Measurements from ENCODE around the gene ZNRF1. TPM values are rescaled to one million over a fixed set of nuclear protein-coding genes. Genes with fewer than 3 reads are reported as not detected.

ZNRF1 gene
- total and polyA plus RNA-seq, 4 donors: 7.9 to 10.9 (median 9.2) TPM

DNA sequence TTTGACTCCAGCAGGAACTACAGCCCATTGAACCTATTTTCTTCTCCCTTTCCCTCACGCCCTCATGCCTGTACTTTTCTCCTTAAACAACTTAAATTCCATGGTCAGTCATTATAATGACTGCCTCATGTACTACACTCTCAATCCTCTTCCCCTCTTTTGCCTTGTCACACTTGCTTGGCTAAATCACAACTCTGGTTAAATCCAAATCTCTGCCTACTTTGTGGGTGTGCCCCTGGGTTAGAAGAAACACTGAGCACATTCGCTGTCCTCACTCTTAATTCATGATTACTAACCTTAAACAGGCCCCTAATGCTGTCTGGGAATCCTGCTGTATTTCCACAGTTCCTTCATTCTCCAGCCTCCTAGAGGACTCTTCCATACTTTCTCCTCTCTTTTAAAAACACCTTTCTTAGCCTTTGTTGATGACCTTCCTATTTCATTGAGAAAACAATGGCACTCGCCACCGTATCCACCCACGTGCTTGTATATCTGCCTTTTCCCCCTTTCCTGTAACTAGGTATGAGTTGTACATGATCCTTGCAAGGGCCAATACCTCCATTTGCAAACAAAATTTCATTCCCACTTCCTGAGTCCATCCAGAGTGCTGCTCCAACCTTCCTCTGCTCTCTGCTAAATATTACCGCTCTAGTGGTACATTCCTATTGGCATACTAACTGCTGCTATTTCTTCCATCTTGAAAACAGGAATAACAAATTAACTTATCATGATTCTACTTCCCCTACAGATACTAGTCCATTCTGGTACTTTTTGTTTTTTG lies 28.9 kb downstream of the ZNRF1 start:
- H3K4me1 ChIP-seq (ENCODE audit: control insufficient read depth in 4 of 4, insufficient read depth in 4 of 4, low read length in 3 of 4): peaks cover 0 to 2% (median 1%) of the 10 kb centered on the region in 4 donors
- no peaks in the 10 kb centered on the region for H3K9me3 ChIP-seq (ENCODE audit: control insufficient read depth in 4 of 4, low read length in 3 of 4)
- no peak for DNase-seq (ENCODE audit: low spot score)
- 88% methylated on average over 6 of the region's 6 CpGs for WGBS
- no peak overlapping the region for H3K9ac ChIP-seq (ENCODE audit: low read depth in 1 of 2, low read length in 2 of 2)
- H3K27ac ChIP-seq (ENCODE audit: low read depth in 1 of 2, low read length in 2 of 2): no peak overlapping the region
- no peak overlapping the region for H3K4me3 ChIP-seq (ENCODE audit: low read depth in 1 of 3, low read length in 3 of 3)
- TF ChIP-seq, protein P1, sequence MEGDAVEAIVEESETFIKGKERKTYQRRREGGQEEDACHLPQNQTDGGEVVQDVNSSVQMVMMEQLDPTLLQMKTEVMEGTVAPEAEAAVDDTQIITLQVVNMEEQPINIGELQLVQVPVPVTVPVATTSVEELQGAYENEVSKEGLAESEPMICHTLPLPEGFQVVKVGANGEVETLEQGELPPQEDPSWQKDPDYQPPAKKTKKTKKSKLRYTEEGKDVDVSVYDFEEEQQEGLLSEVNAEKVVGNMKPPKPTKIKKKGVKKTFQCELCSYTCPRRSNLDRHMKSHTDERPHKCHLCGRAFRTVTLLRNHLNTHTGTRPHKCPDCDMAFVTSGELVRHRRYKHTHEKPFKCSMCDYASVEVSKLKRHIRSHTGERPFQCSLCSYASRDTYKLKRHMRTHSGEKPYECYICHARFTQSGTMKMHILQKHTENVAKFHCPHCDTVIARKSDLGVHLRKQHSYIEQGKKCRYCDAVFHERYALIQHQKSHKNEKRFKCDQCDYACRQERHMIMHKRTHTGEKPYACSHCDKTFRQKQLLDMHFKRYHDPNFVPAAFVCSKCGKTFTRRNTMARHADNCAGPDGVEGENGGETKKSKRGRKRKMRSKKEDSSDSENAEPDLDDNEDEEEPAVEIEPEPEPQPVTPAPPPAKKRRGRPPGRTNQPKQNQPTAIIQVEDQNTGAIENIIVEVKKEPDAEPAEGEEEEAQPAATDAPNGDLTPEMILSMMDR (IDR thresholded peaks at IDR 0.05; ENCODE audit: low read depth, low read length, missing input control): no peak
- TF ChIP-seq TAF1 (conservative IDR thresholded peaks at IDR 0.05) (no peak), GABPA (IDR thresholded peaks at IDR 0.05 in 1 of 2, conservative IDR thresholded peaks at IDR 0.05 in 1 of 2) (no peak), SP1 (IDR thresholded peaks at IDR 0.05) (no peak), YY1 (IDR thresholded peaks at IDR 0.05) (no peak), HNF4G (IDR thresholded peaks at IDR 0.05) (no peak)
- TF ChIP-seq, protein P2, sequence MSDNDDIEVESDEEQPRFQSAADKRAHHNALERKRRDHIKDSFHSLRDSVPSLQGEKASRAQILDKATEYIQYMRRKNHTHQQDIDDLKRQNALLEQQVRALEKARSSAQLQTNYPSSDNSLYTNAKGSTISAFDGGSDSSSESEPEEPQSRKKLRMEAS (IDR thresholded peaks at IDR 0.05): no peak
- H3K36me3 ChIP-seq (ENCODE audit: control insufficient read depth in 4 of 4, insufficient read depth in 3 of 4, low read depth in 1 of 4, low read length in 3 of 4): no peaks in the 10 kb centered on the region
- H3K27me3 ChIP-seq (ENCODE audit: control insufficient read depth in 4 of 4, insufficient read depth in 4 of 4, low read length in 3 of 4): no peaks in the 10 kb centered on the region

DNA sequence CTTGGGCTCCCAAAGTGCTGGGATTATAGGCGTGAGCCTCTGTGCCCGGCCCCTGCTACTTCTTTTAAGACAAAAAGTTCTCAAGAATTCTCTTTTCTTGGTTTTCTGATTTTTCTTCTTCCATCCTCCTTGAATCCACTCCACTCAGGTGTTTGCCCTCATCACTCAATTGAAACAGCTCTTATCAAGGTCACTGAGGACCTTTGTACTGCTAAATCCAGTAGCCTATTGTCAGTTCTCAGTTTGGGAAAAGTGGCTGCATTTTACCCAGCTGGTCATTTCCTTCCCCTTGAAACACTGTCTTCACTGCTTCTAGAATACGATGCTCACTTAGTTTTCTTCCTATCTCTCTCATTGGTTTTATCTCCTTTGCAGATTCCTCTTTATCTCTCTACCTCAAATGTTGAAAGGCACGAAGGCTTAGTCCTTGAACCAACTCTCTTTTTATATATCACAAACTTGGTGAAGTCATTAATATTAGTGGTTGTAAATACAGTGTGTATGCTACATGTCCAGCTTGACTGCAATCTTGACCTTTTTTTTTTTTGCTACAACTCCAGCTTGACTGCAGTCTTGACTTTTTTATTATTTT lies 29.8 kb downstream of the ZNRF1 start:
- no peaks in the 10 kb centered on the region for H3K9me3 ChIP-seq (ENCODE audit: control insufficient read depth in 4 of 4, low read length in 3 of 4)
- DNase-seq (ENCODE audit: low spot score): no peak
- H3K9ac ChIP-seq (ENCODE audit: low read depth in 1 of 2, low read length in 2 of 2): no peak overlapping the region
- H3K36me3 ChIP-seq (ENCODE audit: control insufficient read depth in 4 of 4, insufficient read depth in 3 of 4, low read depth in 1 of 4, low read length in 3 of 4): no peaks in the 10 kb centered on the region
- 85% methylated on average over 4 of the region's 4 CpGs for WGBS
- no peaks in the 10 kb centered on the region for H3K27me3 ChIP-seq (ENCODE audit: control insufficient read depth in 4 of 4, insufficient read depth in 4 of 4, low read length in 3 of 4)
- peaks cover 0 to 2% (median 1%) of the 10 kb centered on the region in 4 donors for H3K4me1 ChIP-seq (ENCODE audit: control insufficient read depth in 4 of 4, insufficient read depth in 4 of 4, low read length in 3 of 4)
- no peak overlapping the region for H3K4me3 ChIP-seq (ENCODE audit: low read depth in 1 of 3, low read length in 3 of 3)
- peak in 1 of 2 donors; percentile 16 for TF ChIP-seq HNF4A (conservative IDR thresholded peaks at IDR 0.05)
- TF ChIP-seq, protein P1 (IDR thresholded peaks at IDR 0.05; ENCODE audit: low read depth, low read length, missing input control): no peak
- no peak overlapping the region for H3K27ac ChIP-seq (ENCODE audit: low read depth in 1 of 2, low read length in 2 of 2)

DNA sequence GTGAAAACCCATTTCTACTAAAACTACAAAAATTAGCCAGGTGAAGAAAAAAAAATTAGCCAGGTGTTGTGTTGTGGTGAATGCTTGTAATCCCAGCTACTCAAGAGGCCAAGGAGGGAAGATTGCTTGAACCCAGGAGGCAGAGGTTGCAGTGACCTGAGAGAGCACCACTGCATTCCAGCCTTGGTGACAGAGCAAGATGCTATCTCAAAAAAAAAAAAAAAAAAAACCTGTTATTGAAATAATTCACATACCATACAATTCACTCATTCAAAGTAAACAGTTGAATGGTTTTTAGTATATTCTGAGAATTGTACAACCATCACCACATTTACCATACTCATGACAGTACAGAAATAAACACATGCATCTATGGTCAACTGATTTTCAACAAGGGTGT lies 31.0 kb downstream of the ZNRF1 start:
- Histone ChIP-seq H3K27ac (ENCODE audit: low read depth in 1 of 2, low read length in 2 of 2) (no peak overlapping the region), H3K36me3 (ENCODE audit: control insufficient read depth in 4 of 4, insufficient read depth in 3 of 4, low read depth in 1 of 4, low read length in 3 of 4) (no peaks in the 10 kb centered on the region), H3K9me3 (ENCODE audit: control insufficient read depth in 4 of 4, low read length in 3 of 4) (no peaks in the 10 kb centered on the region), H3K4me3 (ENCODE audit: low read depth in 1 of 3, low read length in 3 of 3) (no peak overlapping the region), H3K27me3 (ENCODE audit: control insufficient read depth in 4 of 4, insufficient read depth in 4 of 4, low read length in 3 of 4) (no peaks in the 10 kb centered on the region), H3K4me1 (ENCODE audit: control insufficient read depth in 4 of 4, insufficient read depth in 4 of 4, low read length in 3 of 4) (no peaks in the 10 kb centered on the region), H3K9ac (ENCODE audit: low read depth in 1 of 2, low read length in 2 of 2) (no peak overlapping the region)
- no peak for TF ChIP-seq SP1 (IDR thresholded peaks at IDR 0.05)
- TF ChIP-seq, protein P1 (IDR thresholded peaks at IDR 0.05; ENCODE audit: low read depth, low read length, missing input control): no peak
- TF ChIP-seq NR2F2 (IDR thresholded peaks at IDR 0.05): no peak
- no peak for TF ChIP-seq RXRA (IDR thresholded peaks at IDR 0.05)
- no peak for TF ChIP-seq TAF1 (conservative IDR thresholded peaks at IDR 0.05)
- DNase-seq (ENCODE audit: low spot score): no peak
